Fibroblast of mammary gland (primary cell): ENCODE measurements around the gene HAND1.

Source experiments
- DNase-seq: peaks from one replicate; pipeline ENCODE4 v3.0.0-alpha.2; 2010; ENCODE audit warnings: low read depth
- H3K4me3 ChIP-seq: 2 replicates; pipeline ENCODE4 v1.5.1; 2011; ENCODE audit warnings: low read depth, mild to moderate bottlenecking, low read length, moderate library complexity; ENCODE audit not compliant: control insufficient read depth
- TF ChIP-seq, protein P1 (sequence below): conservative IDR thresholded peaks from 2 replicates; pipeline ENCODE4 v1.5.1; 2011; ENCODE audit warnings: low read depth, low read length, inconsistent platforms; ENCODE audit not compliant: control insufficient read depth, insufficient read depth

Gene HAND1

DNA sequence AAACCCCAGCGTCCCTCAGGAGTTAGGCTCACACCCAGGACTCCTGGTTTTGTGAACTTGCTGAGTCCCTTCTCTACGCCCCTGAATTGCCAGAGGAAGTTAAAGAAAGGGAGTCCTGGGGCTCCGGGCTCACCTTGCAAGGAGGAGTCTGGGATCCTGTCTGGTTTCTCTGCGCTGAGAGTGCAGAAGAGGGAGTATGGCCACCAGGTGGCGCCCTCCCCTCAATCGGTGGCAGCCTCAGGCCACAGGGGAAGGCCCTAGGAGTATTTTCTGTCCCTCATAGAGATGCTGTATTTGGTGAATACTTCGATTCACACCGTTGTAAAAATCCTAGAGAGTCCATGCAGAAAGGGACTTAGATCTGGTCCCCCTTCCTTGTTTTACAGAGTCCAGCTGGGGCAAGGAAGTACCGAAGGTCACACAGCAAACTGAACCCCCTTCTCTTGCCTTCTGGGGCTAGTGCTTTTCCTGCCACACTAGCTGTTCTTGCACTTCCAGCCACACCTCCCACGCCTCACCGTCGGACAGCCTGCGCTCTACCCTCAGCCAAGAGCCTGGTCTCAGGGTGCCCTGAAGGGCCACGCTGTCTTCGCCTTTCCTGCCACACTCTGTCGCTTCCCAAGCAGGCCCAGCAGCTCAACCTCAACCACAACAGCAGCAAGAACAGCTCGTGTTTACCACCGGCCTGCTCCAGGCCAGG lies 10.2 kb downstream of the HAND1 start:
- TF ChIP-seq, protein P1, sequence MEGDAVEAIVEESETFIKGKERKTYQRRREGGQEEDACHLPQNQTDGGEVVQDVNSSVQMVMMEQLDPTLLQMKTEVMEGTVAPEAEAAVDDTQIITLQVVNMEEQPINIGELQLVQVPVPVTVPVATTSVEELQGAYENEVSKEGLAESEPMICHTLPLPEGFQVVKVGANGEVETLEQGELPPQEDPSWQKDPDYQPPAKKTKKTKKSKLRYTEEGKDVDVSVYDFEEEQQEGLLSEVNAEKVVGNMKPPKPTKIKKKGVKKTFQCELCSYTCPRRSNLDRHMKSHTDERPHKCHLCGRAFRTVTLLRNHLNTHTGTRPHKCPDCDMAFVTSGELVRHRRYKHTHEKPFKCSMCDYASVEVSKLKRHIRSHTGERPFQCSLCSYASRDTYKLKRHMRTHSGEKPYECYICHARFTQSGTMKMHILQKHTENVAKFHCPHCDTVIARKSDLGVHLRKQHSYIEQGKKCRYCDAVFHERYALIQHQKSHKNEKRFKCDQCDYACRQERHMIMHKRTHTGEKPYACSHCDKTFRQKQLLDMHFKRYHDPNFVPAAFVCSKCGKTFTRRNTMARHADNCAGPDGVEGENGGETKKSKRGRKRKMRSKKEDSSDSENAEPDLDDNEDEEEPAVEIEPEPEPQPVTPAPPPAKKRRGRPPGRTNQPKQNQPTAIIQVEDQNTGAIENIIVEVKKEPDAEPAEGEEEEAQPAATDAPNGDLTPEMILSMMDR, result peak; percentile 93
- peak; percentile 62 for DNase-seq
- no peak overlapping the region for H3K4me3 ChIP-seq

DNA sequence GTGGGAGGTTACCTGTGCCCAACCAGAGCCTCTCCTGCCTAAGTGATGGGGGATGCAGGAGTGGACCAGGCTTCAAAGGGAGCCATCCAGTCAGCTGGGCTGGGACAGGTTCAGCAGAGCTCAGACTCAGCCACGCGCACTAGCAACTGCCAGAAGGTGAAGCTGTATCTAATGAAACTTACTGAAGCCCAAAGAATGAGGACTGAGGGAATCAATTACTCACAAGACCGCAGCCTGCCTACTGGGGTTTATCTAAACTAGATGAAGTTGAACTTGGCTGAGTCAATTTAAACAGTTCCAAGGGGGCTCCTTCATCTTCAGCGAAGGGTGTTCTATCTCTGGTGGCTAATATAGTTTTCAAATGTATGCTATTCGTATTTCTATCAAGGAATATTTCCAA lies 11.4 kb downstream of the HAND1 start:
- no peak overlapping the region for H3K4me3 ChIP-seq
- TF ChIP-seq, protein P1, result no peak
- DNase-seq, result no peak

DNA sequence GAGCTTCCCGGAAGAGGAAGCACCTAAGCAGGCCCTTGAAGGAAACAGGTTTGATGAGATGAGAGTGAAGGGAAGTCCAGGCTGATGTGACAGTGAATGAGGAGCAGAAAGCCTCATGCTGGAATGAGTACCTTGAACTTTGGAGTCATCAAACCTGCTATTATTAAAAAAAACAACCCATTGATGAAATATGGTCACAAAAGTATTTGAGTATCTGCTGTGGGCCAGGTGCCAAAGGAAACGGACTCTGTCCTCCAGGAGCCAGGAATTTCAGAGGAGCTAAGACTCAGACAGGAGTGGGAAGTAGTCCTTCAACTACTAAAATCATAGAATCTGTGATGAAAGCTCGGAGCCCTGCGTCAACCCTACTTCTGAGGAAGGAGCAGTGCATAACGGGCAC lies 11.9 kb downstream of the HAND1 start:
- TF ChIP-seq, protein P1, result no peak
- no peak for DNase-seq
- no peak overlapping the region for H3K4me3 ChIP-seq

DNA sequence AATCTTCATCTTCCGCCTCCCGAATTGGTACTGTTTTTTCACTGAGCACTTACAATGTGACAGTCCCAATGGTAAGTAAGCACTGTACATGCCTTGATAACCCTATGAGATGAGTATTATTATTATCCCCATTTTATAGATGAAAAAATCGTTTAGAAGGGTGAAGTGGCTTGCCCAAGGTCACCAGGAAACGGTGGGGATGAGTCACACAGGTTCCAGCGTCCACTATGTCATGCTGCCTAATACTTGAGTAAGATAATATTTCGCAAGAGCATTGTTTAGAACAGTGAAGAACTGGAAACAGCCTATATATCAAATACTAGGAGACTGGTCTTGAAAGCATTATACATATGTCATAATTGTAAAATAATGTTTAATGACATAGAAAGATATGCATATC lies 12.9 kb downstream of the HAND1 start:
- peak; percentile 88 for DNase-seq
- no peak overlapping the region for H3K4me3 ChIP-seq
- TF ChIP-seq, protein P1, result no peak

DNA sequence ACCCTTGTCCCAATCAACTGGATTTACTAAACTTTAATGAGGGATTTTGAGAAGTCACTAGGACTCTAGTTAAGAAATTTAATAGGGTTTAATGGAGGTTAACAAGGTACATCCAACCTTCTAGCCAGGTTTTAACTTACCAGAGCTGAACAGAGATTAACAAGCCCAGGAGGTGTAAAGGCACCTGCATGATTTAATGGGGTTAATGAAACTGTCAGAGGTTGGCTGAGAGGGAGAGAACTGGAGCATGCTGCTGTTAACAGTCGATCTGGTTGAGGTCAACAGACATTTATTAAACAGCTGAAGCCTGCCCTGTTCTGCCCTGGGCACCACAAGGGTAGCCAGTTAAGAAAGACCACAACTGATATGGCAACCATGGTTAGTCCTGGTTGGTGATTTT lies 13.6 kb downstream of the HAND1 start:
- DNase-seq, result no peak
- no peak overlapping the region for H3K4me3 ChIP-seq
- TF ChIP-seq, protein P1, result no peak

DNA sequence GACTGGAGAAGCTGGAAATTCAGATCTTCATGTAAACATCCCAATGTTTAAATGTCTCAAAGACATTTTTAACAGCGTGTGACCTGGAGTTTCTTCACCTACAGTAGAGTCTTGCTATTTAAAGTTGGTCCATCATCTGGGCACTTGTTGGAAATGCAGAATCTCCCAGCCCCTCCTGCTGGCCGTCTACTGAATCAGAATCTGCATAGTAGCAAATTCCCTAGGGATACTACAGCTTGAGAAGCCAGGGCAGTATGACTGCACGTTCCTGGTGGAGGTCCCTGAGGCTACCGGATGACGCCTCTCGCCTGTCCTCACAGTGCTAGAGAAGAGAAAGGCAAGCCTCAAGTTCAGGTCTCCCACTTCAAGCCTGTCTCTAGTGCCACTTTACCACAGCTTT lies 16.5 kb downstream of the HAND1 start:
- H3K4me3 ChIP-seq, result no peak overlapping the region
- peak; percentile 61 for DNase-seq
- TF ChIP-seq, protein P1, result peak; percentile 28
